ENCODE measurements around the gene ARHGAP27. TPM values are rescaled to one million over a fixed set of nuclear protein-coding genes. Genes with fewer than 3 reads are reported as not detected.
"Not testable (repeated sequence)": the region's sequence is repeated elsewhere in the genome, so short reads cannot be mapped to it uniquely, and the experiment has no call there.

The ARHGAP27 gene
- total RNA-seq, 1 donor from 2014 or later: 27.3 TPM

DNA sequence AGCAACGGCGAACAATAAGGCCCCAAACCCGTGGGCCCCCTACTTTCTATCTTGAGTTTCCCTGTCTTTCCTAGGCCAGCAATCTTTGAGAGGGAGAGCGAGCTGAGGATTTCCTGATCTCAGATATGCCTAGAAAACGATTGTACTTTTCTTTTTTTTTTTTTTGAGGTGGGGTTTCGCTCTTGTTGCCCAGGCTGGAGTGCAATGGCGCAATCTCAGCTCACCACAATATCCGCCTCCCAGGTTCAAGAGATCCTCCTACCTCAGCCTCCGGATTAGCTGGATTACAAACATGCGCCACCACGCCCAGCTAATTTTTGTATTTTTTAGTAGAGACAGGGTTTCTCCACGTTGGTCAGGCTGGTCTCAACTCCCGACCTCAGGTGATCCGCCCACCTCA lies 15.0 kb upstream of the ARHGAP27 start:
- DNase-seq (ENCODE audit: low spot score): not testable (repeated sequence)

DNA sequence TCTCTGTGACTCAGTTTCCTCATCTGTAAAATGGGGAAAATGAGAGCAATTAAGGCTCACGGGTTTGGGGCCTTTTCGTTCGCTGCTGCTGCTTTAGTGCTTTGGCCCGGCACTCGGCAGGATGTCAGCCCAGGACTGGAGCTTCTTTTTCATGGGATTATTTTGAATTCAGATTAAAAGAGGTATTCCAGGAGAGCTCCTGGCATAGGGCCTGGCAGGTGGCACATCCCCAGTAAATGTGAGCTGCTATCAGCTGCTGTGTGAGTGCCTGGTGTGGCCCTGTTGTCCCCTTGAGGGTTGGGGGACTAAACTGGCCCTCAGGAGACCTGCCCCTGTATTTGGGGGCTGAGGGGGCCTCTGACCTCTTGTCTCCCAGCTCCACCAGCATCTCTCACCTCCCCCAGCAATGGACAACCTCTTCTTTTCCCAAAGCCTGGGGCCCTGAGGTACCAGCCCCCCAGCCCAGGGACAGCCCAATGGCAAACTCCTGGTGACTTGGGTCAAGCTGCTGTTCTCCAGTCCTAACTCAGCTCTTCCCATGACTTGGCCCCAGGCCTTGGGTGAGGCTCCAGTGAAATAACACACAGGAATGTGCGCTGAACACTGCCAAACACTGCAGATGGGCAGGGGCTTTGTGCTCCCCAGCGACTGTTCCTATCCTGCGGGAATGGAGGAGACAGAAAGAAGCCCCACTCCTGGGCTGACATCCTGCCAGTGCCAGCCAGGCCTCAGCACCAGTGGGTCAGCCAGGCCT lies 14.4 kb upstream of the ARHGAP27 start:
- DNase-seq (ENCODE audit: low spot score): not testable (repeated sequence)

DNA sequence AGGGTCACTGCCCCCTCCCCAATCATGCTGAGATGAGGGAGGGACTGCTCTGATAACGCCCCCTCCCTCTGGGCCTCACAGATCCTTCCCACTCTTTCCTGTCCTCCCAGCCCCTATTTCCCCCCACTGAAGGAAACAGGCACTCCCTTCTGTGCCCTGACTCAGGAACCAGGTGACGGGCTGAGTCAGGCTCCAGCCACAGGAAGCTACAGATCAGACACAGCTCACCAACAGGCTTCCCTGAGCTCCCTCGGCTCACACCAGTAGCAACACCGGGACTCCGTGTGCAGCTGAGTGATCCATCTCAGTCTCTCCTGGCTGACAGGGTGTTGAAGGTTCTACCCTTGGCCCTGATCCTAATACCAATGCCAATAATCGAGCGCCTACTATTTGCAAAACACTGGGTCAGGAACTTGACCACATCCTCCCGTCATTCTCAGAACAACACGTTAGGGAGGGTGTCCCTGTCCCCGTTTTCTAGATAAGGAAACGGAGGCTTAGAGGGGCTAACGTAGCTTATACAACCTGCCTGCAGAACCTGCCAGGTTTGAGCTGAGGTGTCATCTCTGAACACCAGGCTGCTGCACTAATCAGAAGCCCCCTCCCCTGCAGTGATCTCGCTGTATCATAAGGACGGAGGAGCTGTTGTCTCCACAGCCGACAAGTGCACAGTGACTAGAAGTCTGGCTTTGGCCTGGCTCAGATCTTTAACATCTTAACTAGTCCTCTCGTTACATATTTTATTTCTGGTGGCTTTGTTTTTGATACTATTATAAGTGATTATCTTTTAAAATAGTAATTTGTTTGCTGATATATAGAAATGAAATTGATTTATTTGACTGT lies 13.5 kb upstream of the ARHGAP27 start:
- DNase-seq (ENCODE audit: low spot score): not testable (repeated sequence)

DNA sequence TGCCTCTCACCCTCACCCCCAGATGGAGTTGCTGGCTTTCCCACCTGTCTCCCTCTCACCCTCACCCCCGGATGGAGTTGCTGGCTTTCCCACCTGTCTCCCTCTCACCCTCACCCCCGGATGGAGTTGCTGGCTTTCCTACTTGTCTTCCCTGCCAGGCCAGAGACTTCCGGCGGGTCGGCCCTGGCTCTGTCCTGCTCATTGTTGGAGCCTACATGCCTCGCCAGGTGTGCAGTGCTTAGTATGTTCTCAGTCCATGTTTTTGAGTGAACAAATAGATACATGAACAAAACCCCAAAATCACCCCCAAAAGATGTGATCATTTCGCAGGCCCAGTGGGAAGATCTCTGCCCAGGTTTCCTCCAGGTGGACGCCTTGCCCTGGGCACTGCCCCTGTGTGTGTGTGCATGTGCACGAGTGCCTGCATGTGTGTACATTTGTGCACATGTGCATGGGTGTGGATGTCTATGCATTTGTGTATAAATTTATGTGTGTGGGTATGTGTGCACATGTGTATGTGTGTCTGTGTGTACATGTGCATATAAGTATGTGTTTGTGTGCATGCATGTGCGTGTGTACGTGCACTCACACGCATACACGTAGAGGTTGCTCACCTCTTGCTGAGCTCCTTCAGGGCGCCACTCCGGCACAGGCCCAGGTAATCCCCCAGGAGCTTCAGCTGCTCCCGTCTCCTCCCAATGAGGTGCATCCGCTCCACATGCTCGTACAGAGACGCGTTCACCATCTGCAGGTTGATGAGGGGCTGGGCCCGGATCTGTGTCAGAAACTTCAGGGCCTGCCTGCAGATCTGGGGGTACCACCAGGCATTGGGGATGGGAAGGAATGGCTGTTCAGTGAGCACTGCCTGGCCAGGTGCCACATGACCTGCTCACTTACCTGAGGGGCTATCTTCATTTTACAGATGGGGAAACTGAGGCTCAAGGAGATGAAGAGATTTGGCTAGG lies 12.5 kb upstream of the ARHGAP27 start:
- DNase-seq (ENCODE audit: low spot score): not testable (repeated sequence)

GRCh38 chr17:45444301-45444700 lies 11.6 kb upstream of the ARHGAP27 start:
- not testable (repeated sequence) for DNase-seq (ENCODE audit: low spot score)

DNA sequence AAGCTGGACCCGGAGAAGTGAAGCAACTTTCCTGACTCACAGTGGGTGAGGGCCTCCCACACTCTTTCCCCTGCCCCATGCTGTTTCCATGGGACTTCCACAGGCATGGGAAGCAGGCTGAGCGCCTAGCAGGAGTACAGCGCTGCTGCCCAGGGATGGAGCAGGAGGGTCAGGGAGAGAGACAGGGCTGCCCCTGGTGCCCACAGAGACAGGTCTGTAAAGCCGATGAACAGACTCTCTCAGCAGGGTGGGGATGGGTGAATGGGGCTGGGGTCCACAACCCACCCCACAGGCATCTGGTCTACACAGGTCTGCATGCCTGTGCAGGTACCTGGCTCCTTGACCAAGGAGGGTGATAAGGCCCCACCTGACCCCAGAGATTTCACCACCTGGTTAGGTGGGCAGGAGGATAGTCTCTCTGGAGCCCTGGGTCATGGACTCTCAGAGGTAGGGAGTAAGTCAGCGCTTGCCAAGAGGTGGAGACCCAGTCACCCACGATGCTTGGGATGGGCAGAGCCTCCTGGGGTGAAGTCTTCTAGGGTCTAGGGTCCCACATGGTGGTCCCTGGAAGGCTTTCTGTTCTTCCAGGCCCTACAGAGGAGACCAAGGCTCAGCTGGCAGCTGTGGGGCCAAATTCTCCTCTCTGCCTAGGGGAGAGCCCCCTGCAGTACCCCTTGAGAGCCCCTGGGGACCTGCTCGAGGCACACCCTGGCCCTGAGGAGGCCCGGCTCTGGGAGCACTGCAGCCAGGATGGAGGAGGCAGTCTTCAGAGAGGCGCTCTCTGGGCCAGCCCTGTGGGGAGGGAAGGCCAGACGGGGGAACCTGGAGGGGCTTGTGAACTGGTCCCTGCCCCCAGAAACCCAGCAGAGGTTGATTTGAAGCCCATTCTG lies 10.9 kb upstream of the ARHGAP27 start:
- DNase-seq (ENCODE audit: low spot score): not testable (repeated sequence)

DNA sequence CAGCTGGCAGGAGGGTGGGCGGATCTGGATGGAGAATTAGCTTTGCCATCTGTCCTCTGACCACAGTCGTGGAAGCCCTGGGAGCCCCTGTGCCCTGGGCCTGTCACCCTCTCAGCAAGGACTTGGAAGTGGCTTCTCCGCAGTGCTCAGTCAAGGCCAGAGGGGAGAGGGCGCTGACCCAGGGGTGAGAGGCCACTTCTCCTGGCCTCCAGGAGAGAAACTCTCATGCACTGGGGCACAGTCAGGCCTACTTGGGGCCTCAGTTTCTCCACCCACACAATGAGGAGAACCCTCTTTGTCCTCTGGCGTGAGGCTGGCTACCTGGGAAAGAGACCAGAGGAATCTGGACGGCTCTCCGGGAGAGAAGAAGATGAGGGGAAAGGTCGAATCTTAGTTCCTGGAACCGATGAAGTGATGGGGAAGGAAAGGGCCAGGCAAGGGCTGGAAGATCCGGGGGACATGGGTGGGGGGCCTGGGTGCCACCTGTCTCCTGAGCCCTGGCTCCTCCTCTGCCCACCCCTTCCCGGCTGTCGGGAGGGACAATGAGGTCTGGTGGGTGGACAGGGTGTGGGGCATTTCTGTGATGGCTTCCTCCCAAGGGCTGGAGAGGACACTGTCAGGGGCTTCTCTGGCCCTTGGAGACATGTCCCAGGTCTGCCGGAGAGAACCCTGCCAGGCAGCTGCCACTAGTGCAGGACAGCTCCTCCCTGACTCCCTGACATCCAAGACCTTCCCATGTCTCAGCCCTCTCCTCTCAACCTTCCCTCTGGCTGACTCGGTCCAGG lies 9.0 kb upstream of the ARHGAP27 start:
- no peak for DNase-seq (ENCODE audit: low spot score)

DNA sequence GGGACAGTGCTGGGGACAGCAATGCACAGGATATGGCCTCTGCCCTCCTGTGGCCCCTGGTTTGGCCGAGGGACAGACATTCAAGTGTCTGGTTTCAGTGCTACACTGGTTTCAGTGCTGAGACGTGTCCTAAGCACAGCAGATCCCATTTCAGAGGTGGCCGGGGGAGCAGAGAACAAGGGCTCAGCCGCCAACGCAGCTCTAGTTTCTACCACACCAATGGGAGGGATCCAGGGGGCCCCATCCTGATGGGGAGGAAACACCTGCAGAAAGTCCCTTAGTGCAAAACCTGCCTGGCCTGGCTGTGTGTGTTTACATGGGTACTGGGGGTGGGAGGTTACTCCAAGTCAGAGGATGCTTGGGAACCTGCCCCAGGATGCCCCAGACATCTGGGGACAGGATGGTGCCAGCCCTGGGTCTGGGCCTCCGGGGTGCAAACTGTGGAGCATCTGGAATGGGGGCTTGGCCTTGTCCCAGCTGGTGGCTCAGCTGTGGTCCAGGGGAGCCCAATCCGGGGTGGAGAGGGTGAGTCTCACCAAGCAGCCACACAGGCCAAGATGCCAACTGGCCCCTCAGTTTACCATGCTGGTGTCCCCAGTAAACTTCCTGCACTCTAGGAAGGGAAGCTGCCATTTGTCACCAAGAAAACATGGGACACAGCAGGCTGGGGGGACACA lies 8.3 kb upstream of the ARHGAP27 start:
- not testable (repeated sequence) for DNase-seq (ENCODE audit: low spot score)

DNA sequence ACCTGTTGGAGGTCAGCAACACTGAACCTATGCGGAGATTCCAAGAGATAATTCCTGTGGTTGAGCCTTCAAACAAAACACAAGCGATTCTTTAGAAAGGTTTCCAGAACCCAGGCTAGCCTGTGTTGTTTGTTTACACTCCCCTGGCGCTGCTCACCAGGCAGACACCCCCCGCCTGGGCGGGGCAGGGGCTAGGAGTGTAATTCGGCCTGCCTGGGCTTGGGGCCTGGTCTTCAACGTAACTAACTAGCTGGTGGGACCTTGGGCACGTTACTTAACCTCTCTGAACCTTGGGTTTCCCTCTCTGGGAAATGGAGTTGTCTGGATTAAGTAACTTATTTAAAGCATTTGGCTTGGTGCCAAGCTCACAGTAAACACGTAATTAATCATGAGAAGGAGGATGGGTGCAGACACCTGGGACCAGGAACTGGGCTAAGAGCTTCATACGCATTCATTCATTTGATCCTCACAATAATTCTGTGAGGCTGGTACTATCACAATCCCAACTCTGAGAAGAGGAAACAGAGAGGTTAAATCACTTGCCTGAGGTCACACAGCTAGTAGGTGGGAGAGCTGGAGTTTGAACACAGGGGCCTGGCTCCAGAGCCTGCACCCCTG lies 7.6 kb upstream of the ARHGAP27 start:
- no peak for DNase-seq (ENCODE audit: low spot score)

DNA sequence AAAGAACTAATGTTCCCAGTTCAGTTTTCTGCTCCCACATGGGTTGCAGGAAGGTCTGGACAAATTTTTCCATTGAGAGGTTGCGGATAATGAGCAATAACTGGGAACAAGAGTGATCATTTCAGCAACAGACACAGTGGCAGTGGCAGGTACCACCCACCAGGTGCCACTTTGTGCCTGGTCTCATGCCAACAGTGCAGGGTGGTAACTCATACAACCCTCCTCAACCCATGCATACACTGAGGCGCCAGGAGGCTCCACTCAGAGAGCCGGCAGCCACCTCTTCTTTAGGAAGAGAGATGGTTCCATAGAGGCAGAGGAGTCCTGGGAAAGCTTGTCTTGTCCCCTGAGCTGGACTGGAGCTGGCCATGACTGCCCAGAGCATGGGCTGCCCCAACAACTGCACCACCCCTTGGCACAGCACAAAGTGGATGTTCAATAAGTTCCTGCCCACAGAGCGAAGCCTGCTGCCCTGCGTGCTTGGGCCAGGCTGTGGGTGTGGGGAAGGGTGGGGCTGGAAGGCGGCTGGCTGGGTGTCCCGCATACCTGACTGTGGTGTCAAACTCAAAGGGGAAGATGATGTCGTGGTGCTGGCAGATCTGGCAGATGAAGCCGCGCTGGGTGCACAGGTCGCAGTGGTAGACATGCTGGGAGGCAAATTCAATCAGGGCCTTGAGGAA lies 6.4 kb upstream of the ARHGAP27 start:
- DNase-seq (ENCODE audit: low spot score): no peak

DNA sequence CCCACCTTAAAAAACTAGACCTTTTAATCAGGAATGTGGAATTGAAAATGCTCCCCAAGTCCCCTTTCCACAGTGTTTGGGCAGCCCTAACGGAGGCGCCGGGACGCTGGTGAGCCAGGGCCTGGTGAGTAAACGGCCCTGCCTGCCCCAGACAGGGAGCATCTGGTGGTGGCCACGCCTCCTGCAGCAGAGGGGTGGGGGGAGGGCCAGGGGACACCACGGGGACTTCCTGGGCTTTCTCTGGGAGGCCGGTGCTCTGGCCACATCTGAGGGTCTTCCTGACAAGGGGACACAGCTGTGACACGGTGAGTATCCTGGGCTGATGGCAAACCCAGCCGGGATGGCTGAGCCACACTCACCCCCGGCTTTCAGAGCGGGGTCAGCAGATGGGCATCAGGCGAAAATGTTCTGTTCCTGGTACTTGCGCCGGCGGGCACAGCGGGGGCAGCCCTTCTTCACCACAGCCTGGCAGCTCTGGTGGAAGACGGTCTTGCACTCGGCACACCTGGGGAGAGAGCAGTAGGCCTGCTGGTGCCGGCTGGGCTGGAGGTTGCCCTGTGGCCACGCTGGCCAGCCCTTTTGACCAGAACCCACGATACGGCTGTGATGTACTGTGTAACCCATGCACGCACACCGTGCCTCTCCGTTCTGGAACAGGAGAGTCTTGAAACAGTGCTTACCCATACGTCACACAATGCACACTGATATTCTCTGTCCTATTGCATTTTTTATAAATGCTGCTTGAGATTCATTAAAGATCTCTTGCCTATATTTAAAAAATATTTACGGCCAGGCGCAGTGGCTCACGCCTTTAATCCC lies 5.0 kb upstream of the ARHGAP27 start:
- DNase-seq (ENCODE audit: low spot score): no peak

- no peak for DNase-seq (ENCODE audit: low spot score)
These were observed 4.2 kb upstream of the ARHGAP27 start for GRCh38 chr17:45436625-45437464.

DNA sequence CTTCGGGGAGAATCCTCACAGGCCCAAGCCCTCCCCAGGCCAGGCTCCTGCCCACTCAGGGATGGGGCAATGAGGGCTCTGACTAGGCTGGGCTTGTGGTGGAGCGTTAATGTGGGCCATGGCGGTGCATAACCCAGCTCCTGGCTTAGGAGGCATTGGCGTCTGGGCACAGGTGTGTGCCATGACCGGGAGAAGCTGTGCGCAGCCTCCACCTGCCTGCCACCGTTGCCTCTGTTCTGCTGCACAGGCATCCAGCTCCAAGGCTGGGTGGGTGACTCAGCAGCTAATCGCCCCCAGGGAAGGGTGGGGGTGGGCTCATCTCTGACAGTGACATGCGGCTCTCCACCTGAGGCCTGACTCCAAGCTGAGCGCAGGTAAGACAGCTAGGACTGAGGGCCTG lies 3.5 kb upstream of the ARHGAP27 start:
- DNase-seq (ENCODE audit: low spot score): no peak

DNA sequence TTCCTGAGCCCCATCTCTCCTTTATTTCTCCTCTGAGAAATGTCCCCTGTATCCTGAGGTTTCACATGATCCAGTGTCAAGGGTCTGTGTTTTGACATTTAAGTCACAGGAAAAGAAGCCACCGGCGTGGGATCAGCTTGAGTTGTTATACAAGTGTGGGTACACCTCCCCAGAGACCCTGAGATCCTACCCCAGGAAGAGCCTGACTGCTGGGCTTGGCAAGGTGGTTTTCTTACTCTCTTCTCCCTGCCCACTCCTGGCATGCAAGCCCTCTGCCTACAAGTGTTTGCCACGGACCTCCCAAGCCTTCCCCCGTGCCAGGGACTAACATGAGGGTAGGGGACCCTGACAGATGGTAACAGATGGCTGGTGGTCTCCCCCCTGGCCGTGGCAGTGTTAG lies 2.8 kb upstream of the ARHGAP27 start:
- no peak for DNase-seq (ENCODE audit: low spot score)

GRCh38 chr17:45433159-45433535 lies 477 bp upstream of the ARHGAP27 start:
- DNase-seq (ENCODE audit: low spot score): no peak
